Sciatic nerve (tissue), 2 donors: ENCODE data around the gene ARHGEF38. TPM values are rescaled to one million over a fixed set of nuclear protein-coding genes. Genes with fewer than 3 reads are reported as not detected.

Source experiments
- ATAC-seq: fragments of 200-7000 bp; cut with Tn5 transposase; one replicate; pipeline ENCODE4 v1.9.1; 2020; ENCODE audit warnings: mild to moderate bottlenecking, moderate library complexity
- DNase-seq: peaks from one replicate; pipeline ENCODE4 v3.0.0-alpha.2; 2020; ENCODE audit warnings: low spot score
- intact Hi-C: fragments of 100-400 bp; cut with DNase I; formaldehyde crosslinking; loops from one replicate; pipeline ENCODE4 v1.14.2; 2022
- total RNA-seq: library from RNA; stranded (reverse); fragmentation: NEBNext Ultra II Directional; extraction: Animal tissue kit (Norgen Biotek cat#: 25700); gene quantifications from one replicate; pipeline ENCODE4 v1.2.1, GENCODE V29; 2021
- donor health status: DM: no; HTN: no; CAD: no.
- donor health status: DM: no; HTN: no; CAD: no.

The ARHGEF38 gene
- total RNA-seq, 1 donor from 2014 or later, result 0.40 TPM

GRCh38 chr4:105550641-105551040 is 1.8 kb upstream of the ARHGEF38 start:
- intact Hi-C loops, result no loop called here
- ATAC-seq, result no peak
- DNase-seq, result no peak

- ATAC-seq, result no peak
- intact Hi-C loops, result no loop called here
- no peak for DNase-seq
These were observed 3.0 kb downstream of the ARHGEF38 start for GRCh38 chr4:105555409-105555808.

GRCh38 chr4:105556206-105556605 is 3.8 kb downstream of the ARHGEF38 start:
- DNase-seq (no peak), ATAC-seq (no peak)
- intact Hi-C loops, result no loop called here

GRCh38 chr4:105558277-105558676 is 5.9 kb downstream of the ARHGEF38 start:
- no peak for DNase-seq
- intact Hi-C loops, result no loop called here
- no peak for ATAC-seq

GRCh38 chr4:105560421-105560848 is 8.0 kb downstream of the ARHGEF38 start:
- intact Hi-C loops, result no loop called here
- DNase-seq, result no peak
- no peak for ATAC-seq

GRCh38 chr4:105563352-105563751 is 10.9 kb downstream of the ARHGEF38 start:
- ATAC-seq (no peak), DNase-seq (no peak)
- intact Hi-C loops, result no loop called here

- ATAC-seq (no peak), DNase-seq (no peak)
- intact Hi-C loops, result no loop called here
These were observed 16.2 kb downstream of the ARHGEF38 start for GRCh38 chr4:105568584-105568983.

- no peak for DNase-seq
- ATAC-seq, result no peak
- intact Hi-C loops, result no loop called here
These were observed 16.8 kb downstream of the ARHGEF38 start for GRCh38 chr4:105569057-105569865.

GRCh38 chr4:105569866-105570236 is 17.4 kb downstream of the ARHGEF38 start:
- ATAC-seq, result no peak
- no peak for DNase-seq
- intact Hi-C loops, result no loop called here

- DNase-seq (no peak), ATAC-seq (no peak)
- intact Hi-C loops, result no loop called here
These were observed 19.9 kb downstream of the ARHGEF38 start for GRCh38 chr4:105572296-105572695.

GRCh38 chr4:105586638-105587328 is 34.4 kb downstream of the ARHGEF38 start:
- ATAC-seq (no peak), DNase-seq (no peak)
- intact Hi-C loops, result no loop called here

- ATAC-seq (no peak), DNase-seq (no peak)
- intact Hi-C loops, result no loop called here
These were observed 35.4 kb downstream of the ARHGEF38 start for GRCh38 chr4:105587841-105588240.

GRCh38 chr4:105588252-105588651 is 35.8 kb downstream of the ARHGEF38 start:
- intact Hi-C loops, result no loop called here
- no peak for DNase-seq
- ATAC-seq, result no peak

GRCh38 chr4:105591573-105591972 is 39.2 kb downstream of the ARHGEF38 start:
- intact Hi-C loops, result no loop called here
- no peak for DNase-seq
- ATAC-seq, result no peak

- no peak for DNase-seq
- ATAC-seq, result no peak
- intact Hi-C loops, result no loop called here
These were observed 41.9 kb downstream of the ARHGEF38 start for GRCh38 chr4:105594099-105595010.

GRCh38 chr4:105596684-105597083 is 44.3 kb downstream of the ARHGEF38 start:
- no peak for ATAC-seq
- no peak for DNase-seq
- intact Hi-C loops, result no loop called here

- ATAC-seq (no peak), DNase-seq (no peak)
- intact Hi-C loops, result no loop called here
These were observed 45.6 kb downstream of the ARHGEF38 start for GRCh38 chr4:105598052-105598451.

GRCh38 chr4:105598787-105599186 is 46.4 kb downstream of the ARHGEF38 start:
- ATAC-seq (no peak), DNase-seq (no peak)
- intact Hi-C loops, result no loop called here

GRCh38 chr4:105599482-105599881 is 47.1 kb downstream of the ARHGEF38 start:
- DNase-seq (no peak), ATAC-seq (no peak)
- intact Hi-C loops, result no loop called here
